A549 treated with ZK216348 at 1 μM for 4 hours (cell line): ENCODE data around the gene SYT11. TPM values are rescaled to one million over a fixed set of nuclear protein-coding genes. Genes with fewer than 3 reads are reported as not detected.

ENCODE experiments used
- total RNA-seq: library from RNA; stranded (reverse); fragments of 200-300 nt; extraction: Qiagen RNA extraction; gene quantifications from 5 replicates; pipeline ENCODE4 v1.2.3, GENCODE V29; 2022; ENCODE audit warnings: low read depth

Gene SYT11, protein sequence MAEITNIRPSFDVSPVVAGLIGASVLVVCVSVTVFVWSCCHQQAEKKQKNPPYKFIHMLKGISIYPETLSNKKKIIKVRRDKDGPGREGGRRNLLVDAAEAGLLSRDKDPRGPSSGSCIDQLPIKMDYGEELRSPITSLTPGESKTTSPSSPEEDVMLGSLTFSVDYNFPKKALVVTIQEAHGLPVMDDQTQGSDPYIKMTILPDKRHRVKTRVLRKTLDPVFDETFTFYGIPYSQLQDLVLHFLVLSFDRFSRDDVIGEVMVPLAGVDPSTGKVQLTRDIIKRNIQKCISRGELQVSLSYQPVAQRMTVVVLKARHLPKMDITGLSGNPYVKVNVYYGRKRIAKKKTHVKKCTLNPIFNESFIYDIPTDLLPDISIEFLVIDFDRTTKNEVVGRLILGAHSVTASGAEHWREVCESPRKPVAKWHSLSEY
- total RNA-seq, result 0.93 to 1.3 TPM (median 1.2 TPM) in 5 replicates

DNA sequence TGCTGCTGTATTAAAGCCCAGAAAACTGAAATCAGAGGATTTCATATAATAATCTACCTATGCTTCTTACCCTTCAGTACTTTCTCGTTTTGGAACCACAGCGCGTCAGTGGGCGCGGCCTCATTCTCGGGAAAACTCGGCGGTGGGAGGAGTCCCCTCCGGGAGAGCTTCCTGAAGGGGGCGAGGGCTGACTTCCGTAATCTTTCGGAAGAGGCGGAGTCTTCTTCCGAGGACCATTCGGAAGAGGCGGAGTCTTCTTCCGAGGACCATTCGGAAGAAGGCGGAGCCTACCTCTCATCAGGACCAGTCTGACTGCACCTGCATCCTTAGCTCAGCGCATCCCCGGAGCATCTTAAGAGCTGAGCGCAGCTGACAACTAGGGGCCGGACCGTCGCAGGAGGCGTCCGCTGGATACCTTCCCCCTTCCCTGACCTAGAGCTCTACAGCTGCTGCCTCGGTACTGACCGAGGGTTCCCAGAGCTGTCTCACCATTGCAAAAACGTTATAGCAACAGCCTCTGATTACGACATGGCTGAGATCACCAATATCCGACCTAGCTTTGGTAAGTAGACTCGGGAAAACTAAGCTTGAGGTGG, at the start of gene SYT11:
SYT11 (plus strand) TSS at position 334 of the 596 bp plus-strand sequence; CDS start at position 529, 195 bp downstream.

DNA sequence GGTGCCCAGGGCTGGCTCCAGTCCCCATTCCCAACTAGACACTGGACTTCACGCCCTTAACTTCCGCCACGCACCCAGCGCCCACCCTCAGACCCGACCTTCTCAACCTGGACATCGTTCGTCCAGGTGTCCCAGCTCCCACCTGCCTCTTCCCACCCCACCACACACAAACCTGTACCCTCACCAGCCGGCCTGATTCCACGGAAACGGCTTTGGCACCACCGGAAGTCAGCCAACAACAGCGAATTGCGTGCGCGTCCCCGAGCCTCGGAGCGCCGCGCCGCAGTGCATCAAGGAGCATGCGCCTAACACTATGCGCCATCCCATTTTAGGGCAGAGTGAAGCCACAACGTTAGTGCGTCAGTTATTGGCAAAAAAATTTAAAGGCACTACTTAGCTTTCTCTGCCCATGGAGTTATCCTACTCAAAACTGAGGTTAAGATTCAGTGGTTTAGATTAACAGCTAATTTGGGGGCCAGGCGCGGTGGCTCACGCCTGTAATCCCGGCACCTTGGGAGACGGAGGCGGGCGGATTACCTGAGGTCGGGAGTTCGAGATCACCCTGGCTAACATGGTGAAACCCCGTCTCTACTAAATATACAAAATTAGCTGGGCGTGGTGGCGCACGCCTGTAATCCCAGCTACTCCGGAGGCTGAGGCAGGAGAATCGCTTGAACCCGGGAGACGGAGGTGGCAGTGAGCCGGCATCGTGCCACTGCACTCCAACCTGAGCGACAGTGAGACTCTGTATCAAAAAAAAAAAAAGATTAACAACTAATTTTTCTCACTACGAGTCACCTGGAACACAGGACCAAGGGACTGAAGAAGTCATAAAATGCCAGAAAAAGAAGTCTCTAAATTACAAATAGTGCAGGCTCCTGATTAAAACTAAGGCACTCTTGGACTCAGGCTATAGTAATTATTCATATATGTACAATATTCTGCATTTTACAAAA, 2.1 kb upstream of the SYT11 start, which contains the start of gene GON4L:
GON4L (minus strand) TSS at position 240 of the 956 bp plus-strand sequence. CDS start 3,434 bp downstream, outside the sequence.

DNA sequence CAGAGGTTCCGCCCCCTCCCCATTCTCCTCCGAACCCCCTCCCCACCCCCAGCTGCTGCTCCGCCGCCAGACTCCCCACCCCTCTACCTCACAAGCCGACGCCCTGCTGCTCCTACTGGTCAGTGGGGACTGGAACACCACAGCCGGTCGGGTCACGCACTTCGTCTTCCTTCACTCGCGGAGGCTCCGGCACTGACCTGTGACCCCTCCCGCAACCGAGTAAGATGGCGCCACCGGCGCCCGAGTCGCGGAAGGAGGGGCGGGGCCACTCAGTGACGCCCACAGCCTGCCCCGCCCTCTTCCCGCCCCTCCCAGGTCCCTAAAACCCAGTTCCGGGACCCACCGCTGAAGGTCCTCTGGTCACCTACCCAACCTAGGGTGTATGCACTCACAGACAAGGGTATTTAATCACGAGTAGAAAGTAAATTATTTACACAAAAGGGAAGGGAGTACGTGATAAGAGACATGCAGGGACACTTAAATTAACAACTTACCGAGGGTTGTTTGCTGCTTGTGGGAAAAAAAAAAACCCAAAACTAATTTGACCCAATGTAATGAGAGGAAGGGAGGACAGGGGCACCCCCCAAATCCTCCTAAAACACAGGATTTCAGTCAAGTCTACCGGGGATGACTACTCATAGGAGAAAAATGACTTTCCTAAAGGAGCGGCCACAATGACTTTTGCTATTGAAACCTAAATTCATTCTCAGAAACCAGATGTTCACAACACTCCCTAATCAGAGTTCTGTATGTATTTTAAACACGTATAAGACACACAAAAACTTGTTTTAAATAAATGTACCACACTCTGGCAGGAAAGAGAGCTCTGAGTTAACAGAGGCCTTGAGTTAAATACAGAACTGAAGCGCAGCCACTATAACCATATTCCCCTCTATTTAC, 52.0 kb downstream of the SYT11 start, which contains the start of gene RIT1:
RIT1 (minus strand) TSS at position 194 of the 900 bp plus-strand sequence. CDS start 588 bp downstream, outside the sequence.

DNA sequence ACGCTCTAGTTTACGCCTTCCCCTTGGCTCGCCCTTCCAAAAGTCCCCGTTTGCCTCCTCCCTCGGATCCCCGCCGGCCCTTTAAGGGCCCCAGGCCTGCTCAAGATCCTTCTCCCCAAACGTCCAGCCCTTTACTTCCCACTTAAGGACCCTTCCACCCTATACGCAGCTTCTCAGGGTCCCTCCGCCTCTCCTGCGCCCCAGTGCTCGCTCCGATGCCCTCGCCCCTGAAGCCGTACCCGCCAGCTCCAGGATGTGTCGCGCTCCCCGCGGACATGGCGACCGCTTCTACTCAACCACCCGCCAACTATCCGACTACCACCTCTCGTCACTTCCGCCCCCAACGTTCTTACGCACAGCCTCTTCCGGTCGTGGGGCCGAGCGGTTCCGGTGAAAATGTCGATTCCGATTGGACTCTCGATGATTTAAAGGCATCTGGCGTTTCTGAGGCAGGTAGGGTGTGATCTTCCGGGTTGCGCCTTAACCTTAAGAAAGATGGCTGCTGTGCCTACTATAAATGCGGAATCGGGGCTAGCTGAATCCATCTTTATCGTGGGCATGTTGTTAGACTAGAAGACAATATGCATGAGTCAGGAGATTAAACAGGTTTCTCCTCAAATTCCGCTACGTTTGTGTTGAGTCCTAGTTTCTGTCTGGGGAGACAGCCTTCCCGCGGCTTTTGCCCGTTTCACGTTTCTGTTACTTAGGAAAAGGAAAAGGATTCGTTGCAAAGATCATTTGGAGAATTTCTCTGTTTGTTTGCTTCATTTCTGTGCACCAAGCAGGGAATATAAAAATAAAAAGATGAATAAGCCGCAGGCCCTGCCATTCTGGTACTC, 74.9 kb downstream of the SYT11 start, which contains the start of gene KHDC4:
KHDC4 (minus strand) TSS at position 317 of the 839 bp plus-strand sequence; CDS start at position 277, 40 bp downstream.

Other genes with a start within 250 kb of the SYT11 start
- 35.6 to 48.0 TPM (median 43.2 TPM) in 5 replicates for gene MSTO1, start 249.3 kb upstream of the SYT11 start, total RNA-seq
- gene YY1AP1, start 170.8 kb upstream of the SYT11 start, total RNA-seq, result 42.3 to 48.3 TPM (median 46.4 TPM) in 5 replicates
- 111 to 150 TPM (median 113 TPM) in 5 replicates for gene DAP3, start 170.5 kb upstream of the SYT11 start, total RNA-seq
- gene GON4L, start 2.4 kb upstream of the SYT11 start, total RNA-seq, result 14.6 to 16.5 TPM (median 15.5 TPM) in 5 replicates
- gene RIT1, start 51.8 kb downstream of the SYT11 start, total RNA-seq, result 17.8 to 24.8 TPM (median 21.8 TPM) in 5 replicates
- gene KHDC4, start 74.8 kb downstream of the SYT11 start, total RNA-seq, result 16.3 to 26.8 TPM (median 24.5 TPM) in 5 replicates
- gene RXFP4, start 82.1 kb downstream of the SYT11 start, total RNA-seq, result not detected in 5 replicates
- gene ARHGEF2, start 119.0 kb downstream of the SYT11 start, total RNA-seq, result 29.2 to 44.4 TPM (median 37.7 TPM) in 5 replicates
- 256 to 276 TPM (median 258 TPM) in 5 replicates for gene SSR2, start 161.4 kb downstream of the SYT11 start, total RNA-seq
- gene UBQLN4, start 194.2 kb downstream of the SYT11 start, total RNA-seq, result 35.1 to 45.0 TPM (median 43.9 TPM) in 5 replicates
- gene LAMTOR2, start 195.2 kb downstream of the SYT11 start, total RNA-seq, result 133 to 163 TPM (median 154 TPM) in 5 replicates
- gene RAB25, start 201.6 kb downstream of the SYT11 start, total RNA-seq, result 0.29 to 0.62 TPM (median 0.38 TPM) in 3 of 5 replicates, not detected in the others
- 0.83 to 3.8 TPM (median 2.2 TPM) in 5 replicates for gene MEX3A, start 222.9 kb downstream of the SYT11 start, total RNA-seq